GM19438 (cell line): Measurements from ENCODE around the gene OR52N1.

Experiments
- ATAC-seq: cut with Tn5 transposase; IDR thresholded peaks from one replicate; pipeline ENCODE4 v1.9.1; 2021; ENCODE audit warnings: low read depth; ENCODE audit not compliant: unreplicated experiment

Gene OR52N1

DNA sequence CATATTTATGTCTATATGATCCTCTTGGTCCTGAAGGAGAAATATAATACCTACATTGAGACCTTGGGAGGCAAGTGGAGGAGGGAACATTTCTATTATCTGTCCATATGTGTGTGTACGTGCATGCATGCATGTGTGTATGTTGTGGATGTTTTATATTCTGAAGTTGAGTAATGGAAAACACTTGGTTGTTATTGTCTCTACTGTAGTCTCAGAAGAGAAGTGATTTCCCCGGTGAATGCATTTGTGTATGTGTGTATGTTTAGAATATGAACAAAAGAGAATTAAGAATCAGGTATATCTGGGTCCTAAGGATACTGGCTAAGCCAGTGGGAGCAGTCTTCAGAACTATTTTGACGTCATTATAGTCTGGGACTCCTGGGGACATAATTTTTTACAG is at the start of gene OR52N1:
TSS of gene OR52N1 (minus strand) at position 101 of the 400 bp plus-strand sequence. CDS start 2,449 bp downstream, outside the sequence.
- ATAC-seq: no peak

DNA sequence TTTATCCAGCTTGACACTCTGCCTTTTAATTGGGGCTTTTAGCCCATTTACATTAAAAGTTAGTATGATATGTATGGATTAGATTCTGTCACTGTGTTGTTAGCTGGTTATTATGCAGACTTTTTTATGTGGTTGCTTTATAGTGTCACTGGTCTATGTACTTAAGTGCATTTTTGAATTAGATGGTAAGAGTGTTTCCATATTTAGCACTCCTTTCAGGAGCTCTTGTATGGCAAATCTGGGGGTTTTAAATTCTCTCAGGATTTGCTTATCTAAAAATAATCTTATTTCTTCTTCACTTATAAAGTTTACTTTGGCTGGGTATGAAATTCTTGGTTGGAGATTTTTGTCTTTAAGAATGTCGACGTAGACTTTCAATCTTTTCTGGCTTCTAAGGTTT is 46.6 kb upstream of the OR52N1 start:
- ATAC-seq: no peak

DNA sequence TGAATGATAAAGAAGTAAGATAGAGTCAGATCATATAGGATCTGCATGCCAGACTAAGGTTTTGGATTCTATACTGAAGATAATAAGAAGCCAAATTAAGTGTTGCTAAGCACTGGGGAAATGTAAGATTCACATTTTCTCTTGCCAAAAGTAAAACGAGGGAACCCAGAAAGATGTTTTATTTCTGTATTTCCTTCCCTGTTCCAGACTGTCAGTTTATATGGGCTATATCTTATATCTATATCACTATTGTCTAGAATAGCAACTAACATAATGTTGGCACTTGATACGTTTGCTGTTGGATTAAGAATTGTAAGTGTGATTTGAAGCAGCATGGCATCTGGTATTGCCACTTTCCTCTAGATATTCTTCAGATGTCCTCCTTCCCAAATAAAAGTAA is 42.4 kb upstream of the OR52N1 start:
- no peak for ATAC-seq

DNA sequence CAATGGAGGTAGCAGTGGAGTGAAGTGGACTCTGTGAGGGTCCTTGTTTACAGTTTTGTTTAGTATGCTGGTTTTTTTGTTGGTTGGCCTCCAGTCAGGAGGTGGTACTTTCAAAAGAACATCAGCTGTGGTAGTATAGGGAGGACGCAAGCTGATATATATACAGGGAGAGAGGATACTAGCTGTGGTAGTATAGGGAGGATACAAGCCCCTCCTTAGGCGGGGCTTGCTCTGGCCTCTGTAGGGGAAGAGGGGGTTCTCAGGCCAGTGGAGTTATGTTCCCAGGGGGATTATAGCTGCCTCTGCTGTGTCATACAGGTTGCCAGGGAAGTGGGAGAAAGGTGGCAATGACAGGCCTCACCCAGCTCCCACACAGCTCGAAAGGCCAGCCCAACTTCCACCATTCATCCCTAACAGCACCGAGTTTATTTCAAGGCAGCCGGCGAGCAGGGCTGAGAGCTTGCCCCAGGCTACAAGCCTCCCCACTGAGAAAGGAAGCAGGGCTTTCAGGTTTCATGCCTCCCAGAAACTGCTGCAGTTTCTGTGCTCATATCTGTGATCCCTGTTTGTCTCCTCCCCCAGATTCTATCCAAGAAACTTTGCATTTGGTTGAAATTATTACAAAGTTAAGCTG is 40.2 kb upstream of the OR52N1 start:
- ATAC-seq: no peak

DNA sequence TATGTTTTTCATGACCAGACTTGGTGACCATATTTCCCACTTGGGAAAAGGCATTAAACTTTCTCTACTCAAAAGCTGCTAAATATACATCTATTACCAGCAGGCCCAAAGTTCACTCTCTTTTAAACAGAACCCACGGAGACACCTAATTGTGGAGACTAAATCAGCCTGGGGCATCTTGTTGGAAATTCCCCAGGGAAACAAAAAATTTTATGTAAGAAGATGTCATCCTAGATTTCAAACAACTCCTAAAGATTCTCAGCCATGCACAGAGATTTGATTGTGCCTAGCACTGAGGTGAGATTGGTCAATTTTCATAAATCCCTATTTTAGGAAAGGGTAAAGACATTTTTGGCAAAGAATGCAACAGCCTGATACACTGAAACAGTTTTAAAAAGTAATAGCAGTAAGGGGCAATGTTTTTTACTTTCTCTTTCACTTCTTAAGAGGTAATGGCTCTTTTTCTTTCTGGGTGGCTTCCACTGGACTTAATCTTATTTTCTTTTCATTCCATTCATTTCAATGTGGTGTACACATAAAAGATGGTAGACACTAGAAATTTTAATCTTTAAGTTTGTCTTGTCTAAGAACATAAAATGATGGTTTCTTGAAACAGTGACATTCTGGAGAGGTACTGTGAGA is 27.3 kb upstream of the OR52N1 start:
- ATAC-seq: no peak

DNA sequence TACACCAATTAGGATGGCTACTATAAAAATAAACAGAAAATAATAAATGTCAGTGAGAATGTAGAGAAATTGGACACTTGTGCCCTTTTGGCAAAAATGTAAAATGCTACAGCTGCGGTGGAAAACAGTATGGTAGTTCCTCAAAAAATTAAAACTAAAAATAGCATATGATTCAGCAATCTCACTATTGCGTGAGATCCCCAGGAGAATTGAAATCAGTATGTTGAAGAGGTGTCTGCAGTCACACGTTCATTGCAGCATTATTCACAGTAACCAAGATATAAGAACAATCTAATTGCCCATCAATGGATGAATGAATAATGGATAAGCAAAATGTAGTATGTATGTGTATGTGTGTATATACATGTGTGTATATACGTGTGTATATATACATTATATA is 24.5 kb upstream of the OR52N1 start:
- ATAC-seq: no peak

DNA sequence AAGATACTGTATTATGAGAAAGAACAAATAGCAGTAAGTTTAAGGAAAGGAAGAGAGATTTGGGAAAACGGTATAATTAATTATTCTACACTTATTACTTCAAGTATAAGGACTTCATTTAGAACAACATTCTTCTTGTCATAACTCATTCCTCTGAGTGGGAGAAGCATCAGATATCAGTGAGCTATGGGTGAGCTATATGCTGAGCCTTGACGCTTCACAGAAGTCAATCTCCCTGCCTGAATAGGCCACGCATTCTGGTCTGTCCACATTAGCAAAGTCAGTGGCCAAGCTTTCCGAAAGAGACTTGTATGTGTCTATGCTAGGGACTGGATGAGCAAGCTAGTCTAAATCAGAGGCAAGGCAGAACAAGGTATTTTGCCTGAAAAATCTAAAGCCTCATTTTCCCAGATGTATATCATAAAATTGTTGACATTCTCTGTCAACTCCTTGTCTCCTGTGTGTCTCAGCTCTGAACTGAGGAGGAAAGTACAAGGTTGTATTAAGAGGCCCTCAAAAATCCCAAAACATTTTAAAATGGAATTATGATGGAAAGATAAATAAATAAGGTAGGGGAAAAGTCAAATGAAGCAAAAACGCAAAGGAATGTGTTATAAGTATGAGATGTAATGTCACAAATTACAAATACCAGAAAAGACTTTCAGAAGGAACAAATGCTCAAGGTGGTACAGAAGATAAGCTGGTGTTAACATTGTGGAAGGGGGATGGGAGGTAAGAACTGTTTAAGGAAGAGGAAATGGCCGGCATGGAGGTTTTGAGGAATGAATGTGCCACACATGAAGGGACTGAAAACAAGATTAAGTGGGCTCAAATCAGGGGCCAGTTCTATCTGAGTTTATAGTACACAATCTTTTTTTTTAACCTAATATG is 19.1 kb upstream of the OR52N1 start:
- ATAC-seq: no peak

DNA sequence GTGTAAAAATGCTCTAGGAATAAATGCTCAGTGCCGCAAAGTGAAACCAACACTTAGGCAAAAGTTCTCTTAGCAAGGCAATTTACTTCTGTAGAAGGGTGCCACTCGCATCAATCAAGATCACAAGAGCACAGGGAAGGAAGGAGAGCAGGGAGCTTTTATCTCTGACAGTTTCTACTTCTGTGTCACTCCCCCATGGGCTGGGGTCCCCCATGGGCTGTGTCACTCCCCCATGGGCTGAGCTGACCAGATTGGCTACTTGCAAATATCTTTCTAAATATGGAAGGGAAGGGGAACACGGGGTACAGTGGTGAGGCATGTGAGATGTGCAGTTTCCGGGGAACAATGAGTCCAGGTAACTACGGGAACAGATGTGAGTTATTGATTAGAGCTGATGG is 18.1 kb upstream of the OR52N1 start:
- ATAC-seq: peak; percentile 32

DNA sequence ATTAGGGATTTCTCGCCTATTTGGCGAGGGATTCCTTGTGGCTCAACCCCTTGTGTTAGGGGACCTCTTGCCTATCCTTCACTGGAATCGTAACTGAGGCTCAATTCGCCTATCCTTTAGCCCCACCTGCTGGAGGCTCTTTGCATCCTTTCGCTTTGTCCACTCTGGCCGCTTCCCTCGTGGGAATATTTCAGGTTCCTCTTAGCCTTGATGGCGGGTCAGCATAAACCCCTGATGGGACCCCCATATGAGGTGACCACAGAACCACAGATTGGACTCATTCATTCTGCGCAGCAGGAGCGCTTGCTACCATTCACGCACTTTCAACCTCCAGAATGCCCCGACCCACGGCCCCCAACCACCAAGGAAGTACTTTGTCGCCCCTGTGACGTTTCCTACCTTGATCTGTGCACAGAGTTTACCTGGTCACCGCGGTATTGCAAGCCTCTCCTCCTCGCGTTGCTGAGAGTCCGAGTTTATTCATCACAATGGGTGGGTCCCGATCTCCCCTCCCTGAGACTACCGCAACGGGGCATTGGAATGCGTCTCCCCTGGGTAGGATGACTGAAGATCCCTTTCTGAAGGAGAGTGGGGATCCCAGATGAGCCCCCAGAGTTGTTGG is 17.5 kb upstream of the OR52N1 start, which contains the start of gene OR52N2:
TSS of gene OR52N2 (plus strand) at position 425 of the 622 bp plus-strand sequence. CDS start 11,412 bp downstream, outside the sequence.
- ATAC-seq: peak; percentile 94

DNA sequence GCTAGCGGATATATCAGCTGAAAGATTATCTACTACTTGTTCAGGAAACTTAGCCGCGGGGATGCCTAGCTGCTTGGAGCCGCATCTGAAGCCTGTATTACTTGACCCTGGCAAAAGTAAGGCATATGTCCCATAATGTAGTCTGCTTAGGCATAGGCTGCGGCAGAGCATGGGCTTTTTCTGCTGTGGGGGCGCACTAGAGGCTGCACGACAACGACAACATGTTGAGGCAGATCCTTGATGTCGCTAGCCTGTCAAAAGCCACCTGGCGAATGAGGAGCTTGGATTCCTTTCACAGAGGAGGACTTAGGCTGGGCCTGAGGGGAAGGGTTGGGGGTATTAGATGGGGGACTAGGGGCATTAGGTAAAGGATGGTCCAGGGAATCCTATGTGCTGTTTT is 16.5 kb upstream of the OR52N1 start:
- ATAC-seq: no peak

DNA sequence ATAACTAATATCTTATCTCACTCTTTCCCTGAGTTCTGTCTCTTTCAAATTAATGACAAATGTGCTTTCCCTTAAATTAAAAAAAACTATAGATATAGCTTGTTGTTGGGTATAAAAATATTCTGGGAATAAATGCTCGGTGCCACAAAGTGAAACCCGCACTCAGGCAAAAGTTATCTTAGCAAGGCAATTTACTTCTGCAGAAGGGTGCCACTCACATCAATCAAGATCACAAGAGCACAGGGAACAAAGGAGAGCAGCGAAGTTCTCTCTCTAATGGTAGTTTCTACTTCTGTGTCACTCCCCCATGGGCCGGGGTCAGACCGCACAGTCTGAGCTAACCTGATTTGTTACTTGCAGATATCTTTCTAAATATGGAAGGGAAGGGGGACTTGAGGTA is 12.9 kb upstream of the OR52N1 start:
- ATAC-seq: no peak

DNA sequence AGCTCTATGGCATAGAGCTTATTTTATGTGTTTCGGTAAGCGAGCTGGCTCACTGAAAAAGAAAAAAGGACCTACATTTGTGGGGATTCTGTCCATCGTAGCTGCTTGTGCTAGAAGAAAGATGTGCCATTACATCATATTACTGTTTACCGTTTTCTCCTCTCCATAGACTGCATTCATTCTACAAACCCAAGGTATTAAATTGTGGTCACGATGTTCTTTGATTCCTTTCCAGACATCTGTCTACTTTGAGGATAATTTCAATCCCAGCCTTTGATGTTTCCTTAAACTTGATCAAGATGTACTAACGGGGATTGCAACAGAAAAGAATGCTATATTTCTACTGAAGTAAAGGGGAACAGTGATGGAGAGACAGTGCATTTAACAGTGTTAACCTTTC is 5.5 kb upstream of the OR52N1 start:
- ATAC-seq: no peak

DNA sequence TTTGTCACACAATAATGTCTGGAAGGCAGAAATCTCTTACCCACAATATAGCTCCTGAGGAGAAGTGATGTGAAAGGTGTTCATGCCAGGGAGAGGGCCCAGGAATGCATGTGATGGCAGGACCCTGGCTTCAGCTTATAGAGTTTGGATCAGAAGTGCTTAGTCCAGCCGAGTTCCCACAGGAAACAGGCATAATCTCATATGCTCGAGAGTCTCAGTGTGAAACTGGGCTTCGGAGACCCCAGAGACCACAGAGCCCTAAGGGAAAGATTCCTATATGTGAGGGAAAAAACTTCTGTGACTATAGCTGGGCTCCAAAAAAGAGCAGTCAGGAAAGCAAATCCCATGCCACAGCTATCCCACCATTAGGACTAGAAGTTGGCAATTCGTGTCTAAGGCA is 7.8 kb downstream of the OR52N1 start, which contains the start of gene OR52N5:
TSS of gene OR52N5 (minus strand) at position 101 of the 400 bp plus-strand sequence. CDS start 4,721 bp downstream, outside the sequence.
- no peak for ATAC-seq

DNA sequence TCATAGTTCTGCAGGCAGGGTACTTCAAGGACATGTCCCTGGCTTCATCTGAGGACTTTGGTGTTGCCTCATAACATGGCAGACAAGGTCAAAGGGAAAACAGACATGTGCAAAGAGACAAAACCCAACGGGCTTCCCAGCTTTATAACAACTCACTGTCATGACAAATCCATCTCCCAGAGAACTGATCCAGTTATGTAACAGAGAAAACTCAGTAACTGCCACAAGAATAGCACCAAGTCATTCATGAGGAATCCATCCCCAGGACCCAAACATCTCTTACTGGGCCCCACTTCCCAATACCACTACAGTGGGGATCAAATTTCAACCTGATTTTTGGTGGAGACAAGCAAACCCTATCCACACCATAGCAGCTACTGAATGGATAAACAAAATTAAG is 24.0 kb downstream of the OR52N1 start:
- no peak for ATAC-seq

DNA sequence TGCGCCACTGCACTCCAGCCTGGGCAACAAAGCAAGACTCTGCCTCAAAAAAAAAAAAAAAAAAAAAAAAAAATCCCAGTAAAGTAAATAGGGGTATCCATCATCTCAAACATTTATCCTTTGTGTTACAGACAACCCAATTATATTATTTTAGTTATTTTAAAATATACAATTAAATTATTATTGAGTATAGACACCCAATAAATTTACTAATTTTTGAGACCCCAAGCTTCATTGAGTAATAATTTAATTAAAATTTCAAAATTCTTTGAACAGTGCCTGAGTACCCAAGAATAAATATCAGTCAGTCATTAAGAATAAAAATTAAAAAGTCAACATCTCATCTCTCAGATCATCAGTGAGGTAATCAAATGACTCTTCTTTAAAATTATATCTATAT is 37.1 kb downstream of the OR52N1 start, which contains the start of gene OR52N4:
TSS of gene OR52N4 (plus strand) at position 301 of the 400 bp plus-strand sequence. CDS start 498 bp downstream, outside the sequence.
- ATAC-seq: no peak

DNA sequence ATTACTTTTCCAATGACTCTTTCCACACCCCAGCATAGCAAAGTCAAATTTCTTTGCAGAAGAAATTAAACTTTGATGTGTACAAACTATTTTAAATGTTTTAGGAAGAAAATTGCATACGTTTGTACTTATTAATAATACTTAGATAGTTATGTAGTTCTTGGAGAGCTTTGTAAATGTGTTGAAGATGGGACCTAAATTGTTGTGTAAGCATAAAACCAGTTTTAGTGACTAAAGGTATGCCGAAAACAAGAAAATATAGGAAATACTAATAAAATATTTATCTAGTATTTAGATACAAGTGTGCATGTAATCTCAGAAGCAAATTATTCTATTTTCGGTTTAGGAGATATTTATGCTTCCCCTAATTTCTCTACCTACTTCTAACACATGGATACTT is 41.2 kb downstream of the OR52N1 start:
- no peak for ATAC-seq

DNA sequence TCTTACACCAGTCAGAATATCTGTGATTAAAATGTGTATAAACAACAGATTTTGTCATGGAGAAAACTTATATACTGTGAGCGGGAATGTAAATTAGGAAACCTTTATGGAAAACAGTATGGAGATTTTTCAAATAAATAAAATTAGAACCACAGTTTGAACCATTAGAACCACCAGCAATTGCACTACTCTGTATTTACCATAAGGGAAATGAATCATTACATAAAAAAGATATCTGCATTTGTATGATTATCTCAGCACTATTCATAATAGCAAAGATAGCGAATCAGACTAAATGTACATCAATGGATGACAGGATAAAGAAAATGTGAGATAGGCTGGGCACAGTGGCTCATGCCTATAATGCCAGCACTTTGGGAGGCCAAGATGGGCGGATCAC is 44.5 kb downstream of the OR52N1 start:
- no peak for ATAC-seq

DNA sequence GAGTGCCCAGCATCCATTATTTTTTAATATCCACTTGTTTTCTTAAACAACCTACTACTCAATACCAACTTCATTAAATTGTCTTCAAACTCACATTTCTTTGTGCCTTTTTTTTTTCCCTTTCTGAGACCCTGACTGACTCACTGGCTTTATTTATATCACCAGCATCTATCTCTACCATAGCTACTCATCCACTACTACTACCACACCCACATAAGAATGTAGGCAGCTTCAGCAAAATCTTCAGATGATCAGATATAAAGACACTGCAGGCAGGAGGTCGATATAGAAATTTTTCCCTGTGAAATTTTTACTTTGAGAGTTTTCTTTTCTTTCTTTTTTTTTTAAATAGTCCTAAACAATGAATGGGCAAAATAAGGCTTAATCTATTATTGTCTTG is 52.6 kb downstream of the OR52N1 start:
- no peak for ATAC-seq

DNA sequence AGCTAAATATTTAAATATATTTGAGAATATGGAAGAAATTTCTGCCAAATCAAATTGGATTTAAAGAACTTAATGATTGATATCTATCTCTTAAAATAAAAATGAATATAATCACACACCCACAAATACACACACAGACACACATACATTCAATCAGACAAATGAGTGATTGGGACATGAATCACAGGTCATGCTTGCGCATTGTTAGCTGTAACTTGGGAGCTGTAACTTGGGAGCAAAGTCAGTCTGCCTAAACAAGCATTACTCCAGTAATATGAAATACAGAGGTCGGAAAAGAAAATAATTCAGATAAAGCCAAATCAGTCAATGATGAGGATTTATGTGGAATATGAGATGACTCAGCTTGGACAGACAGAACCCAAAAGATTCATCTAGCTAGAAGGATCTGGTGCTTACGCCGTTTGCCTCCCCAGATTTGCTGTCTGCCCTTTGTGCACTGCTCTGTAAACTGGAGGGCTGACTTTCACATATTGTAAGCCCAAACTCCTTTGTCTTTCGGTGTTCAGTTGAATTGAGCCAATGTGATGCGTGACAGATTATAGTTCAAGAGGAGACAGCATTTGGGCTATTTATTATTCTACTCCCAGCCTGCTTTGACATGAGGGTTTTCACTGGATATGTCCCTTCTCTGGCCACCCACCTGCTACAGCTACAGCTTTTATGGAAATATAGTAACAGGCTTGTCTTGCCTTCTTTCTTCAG is 53.2 kb downstream of the OR52N1 start:
- ATAC-seq: no peak

DNA sequence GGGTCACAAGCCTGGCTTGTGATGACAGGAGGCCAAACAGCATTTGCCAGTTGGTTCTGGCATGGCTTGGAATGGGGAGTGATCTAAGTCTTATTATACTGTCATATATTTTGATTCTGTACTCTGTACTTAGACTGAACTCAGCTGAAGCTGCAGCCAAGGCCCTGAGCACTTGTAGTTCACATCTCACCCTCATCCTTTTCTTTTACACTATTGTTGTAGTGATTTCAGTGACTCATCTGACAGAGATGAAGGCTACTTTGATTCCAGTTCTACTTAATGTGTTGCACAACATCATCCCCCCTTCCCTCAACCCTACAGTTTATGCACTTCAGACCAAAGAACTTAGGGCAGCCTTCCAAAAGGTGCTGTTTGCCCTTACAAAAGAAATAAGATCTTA is 54.0 kb downstream of the OR52N1 start:
- ATAC-seq: no peak
